NCI-H1436 treated with DMSO at 0.1 percent for 48 hours (cell line): ENCODE results near the gene KLRG1.

Experiments used
- DNase-seq: peaks from one replicate; lab custom pipeline; 2025; lab: John Stamatoyannopoulos, UW

KLRG1 gene

GRCh38 chr12:8989413-8989812 lies at the start of gene KLRG1:
Gene KLRG1, plus strand, starts transcription at chr12:8989546. Its CDS starts 90 bp downstream, at chr12:8989636.
- no peak for DNase-seq

GRCh38 chr12:8941691-8942478 lies 47.5 kb upstream of the KLRG1 start:
- no peak for DNase-seq

- no peak for DNase-seq
Measured at GRCh38 chr12:8943565-8944186, 45.7 kb upstream of the KLRG1 start.

GRCh38 chr12:8946733-8947132 lies 42.6 kb upstream of the KLRG1 start:
- no peak for DNase-seq

- DNase-seq: no peak
Measured at GRCh38 chr12:8947737-8948136, 41.6 kb upstream of the KLRG1 start.

GRCh38 chr12:8948701-8949341 lies 40.5 kb upstream of the KLRG1 start:
- DNase-seq: no peak

GRCh38 chr12:8949342-8950220 lies 39.8 kb upstream of the KLRG1 start, which contains the start of gene M6PR:
Gene M6PR, minus strand, starts transcription at chr12:8949645. Its CDS starts 3,241 bp downstream, at chr12:8946404.
- DNase-seq: peak; percentile 73

GRCh38 chr12:8950221-8950527 lies 39.2 kb upstream of the KLRG1 start:
- no peak for DNase-seq

GRCh38 chr12:8950702-8951478 lies 38.5 kb upstream of the KLRG1 start:
- no peak for DNase-seq

- DNase-seq: no peak
Measured at GRCh38 chr12:8951744-8952143, 37.6 kb upstream of the KLRG1 start.

- DNase-seq: no peak
Measured at GRCh38 chr12:8953773-8954402, 35.5 kb upstream of the KLRG1 start.

GRCh38 chr12:8956073-8956472 lies 33.3 kb upstream of the KLRG1 start:
- DNase-seq: no peak

- no peak for DNase-seq
Measured at GRCh38 chr12:8956772-8957171, 32.6 kb upstream of the KLRG1 start.

GRCh38 chr12:8957561-8957960 lies 31.8 kb upstream of the KLRG1 start:
- no peak for DNase-seq

GRCh38 chr12:8958066-8958465 lies 31.3 kb upstream of the KLRG1 start:
- no peak for DNase-seq

- no peak for DNase-seq
Measured at GRCh38 chr12:8960176-8960575, 29.2 kb upstream of the KLRG1 start.

- no peak for DNase-seq
Measured at GRCh38 chr12:8968761-8969160, 20.6 kb upstream of the KLRG1 start.

GRCh38 chr12:8969861-8970411 lies 19.4 kb upstream of the KLRG1 start:
- no peak for DNase-seq

- DNase-seq: no peak
Measured at GRCh38 chr12:8970432-8970831, 18.9 kb upstream of the KLRG1 start.

GRCh38 chr12:8980137-8980536 lies 9.2 kb upstream of the KLRG1 start:
- no peak for DNase-seq
